K562 (cell line): ENCODE measurements around the gene EIF5. TPM values are rescaled to one million over a fixed set of nuclear protein-coding genes. Genes with fewer than 3 reads are reported as not detected.
A peak's percentile ranks its signal among the peaks of the same experiment; 100 is the strongest.

Experiments
- ATF1 ChIP-seq, 2 experiments: fragments of 450-650 bp in 1 of 2; IDR thresholded peaks; 2 replicates each; pipeline ENCODE4 v1.6.1; 2016; ENCODE audit warnings: missing compliant biosample characterization in 1 of 2, missing genetic modification characterization in 1 of 2
- ESRRA ChIP-seq: fragments of 450-650 bp; IDR thresholded peaks from 2 replicates; pipeline ENCODE4 v1.6.1; 2014; ENCODE audit warnings: low read depth, mild to moderate bottlenecking, moderate library complexity, borderline replicate concordance
- FOS ChIP-seq: IDR thresholded peaks from 3 replicates; pipeline ENCODE4 v1.6.1; 2011; ENCODE audit not compliant: insufficient read length; ENCODE audit errors: extremely low read depth
- HDAC3 ChIP-seq: fragments of 450-650 bp; IDR thresholded peaks from 2 replicates; pipeline ENCODE4 v1.6.1; 2018; ENCODE audit warnings: borderline replicate concordance, mild to moderate bottlenecking, moderate library complexity; ENCODE audit not compliant: partially characterized antibody
- HEY1 ChIP-seq: fragments of 250-450 bp; sonication (Bioruptor Pico); IDR thresholded peaks from 2 replicates; pipeline ENCODE4 v1.5.0; 2020; ENCODE audit warnings: mild to moderate bottlenecking, moderate library complexity, borderline replicate concordance
- MAFF ChIP-seq: IDR thresholded peaks from 2 replicates; pipeline ENCODE4 v1.6.1; 2012; ENCODE audit warnings: low read length, improper control_type of control experiment
- MTA3 ChIP-seq: fragments of 450-650 bp; formaldehyde crosslinking; IDR thresholded peaks from 2 replicates; pipeline ENCODE4 v1.6.1; 2017; ENCODE audit warnings: mild to moderate bottlenecking, borderline replicate concordance
- TAF9B ChIP-seq: fragments of 450-650 bp; IDR thresholded peaks from 2 replicates; pipeline ENCODE4 v1.6.1; 2018; ENCODE audit warnings: mild to moderate bottlenecking; ENCODE audit not compliant: partially characterized antibody
- ZBTB40 ChIP-seq, 2 experiments: fragments of 450-650 bp in 1 of 2; sonication (generic) in 1 of 2; formaldehyde crosslinking in 1 of 2; IDR thresholded peaks; 2 replicates each; pipeline versions ENCODE4 v1.7.1 to v1.9.0; 2016 to 2022; ENCODE audit warnings: inconsistent platforms in 1 of 2, mild to moderate bottlenecking in 1 of 2, missing genetic modification reagents in 1 of 2
- ZBTB7A ChIP-seq: IDR thresholded peaks from 2 replicates; pipeline ENCODE4 v1.6.1; 2011; ENCODE audit warnings: low read depth, mild to moderate bottlenecking, low read length, moderate library complexity, borderline replicate concordance; ENCODE audit not compliant: control insufficient read depth
- ZZZ3 ChIP-seq: fragments of 450-650 bp; IDR thresholded peaks from 2 replicates; pipeline ENCODE4 v1.6.1; 2016; ENCODE audit warnings: antibody characterized with exemption, mild to moderate bottlenecking, moderate library complexity
- polyA plus RNA-seq, 8 experiments: library from polyadenylated mRNA; depleted of rRNA in 4 of 8; stranded (reverse) in 5 of 8; unstranded in 3 of 8; fragments of >200 nt; fragmentation: Nextera tagmentation in 2 of 8; fragmentation: Illumina TruSeq in 1 of 8; extraction: Ambion mirVana in 2 of 8; extraction: Trizol in 1 of 8; gene quantifications; 2 replicates each; pipeline versions ENCODE4 v1.2.1 to v1.2.3, GENCODE V29; 2011 to 2014; ENCODE audit warnings: inconsistent platforms in 1 of 8, missing spikeins in 1 of 8
- total RNA-seq, 7 experiments: library from RNA; depleted of rRNA in 6 of 7; stranded (reverse); fragments of >200 nt in 6 of 7; fragmentation: Illumina TruSeq in 2 of 7; extraction: Trizol in 2 of 7; gene quantifications; 2 replicates each; pipeline versions ENCODE4 v1.2.1 to v1.2.3, GENCODE V29; 2011 to 2021; ENCODE audit warnings: low replicate concordance in 1 of 7
- TF ChIP-seq, protein P1 (sequence below): sonication (generic); formaldehyde crosslinking; IDR thresholded peaks from 2 replicates; pipeline ENCODE4 v1.8.1; 2023; ENCODE audit warnings: mild to moderate bottlenecking, missing genetic modification reagents
- TF ChIP-seq, protein P2 (sequence below): fragments of 450-650 bp; formaldehyde crosslinking; conservative IDR thresholded peaks from 2 replicates; pipeline ENCODE4 v1.4.0; 2022; ENCODE audit warnings: mild to moderate bottlenecking, missing genetic modification characterization

EIF5 gene
- total and polyA plus RNA-seq, 9 of the 15 experiments (the other 6 are each of a cell fraction or from before 2014, with no cell fraction given) = 92.7 to 442 (median 190) TPM

DNA sequence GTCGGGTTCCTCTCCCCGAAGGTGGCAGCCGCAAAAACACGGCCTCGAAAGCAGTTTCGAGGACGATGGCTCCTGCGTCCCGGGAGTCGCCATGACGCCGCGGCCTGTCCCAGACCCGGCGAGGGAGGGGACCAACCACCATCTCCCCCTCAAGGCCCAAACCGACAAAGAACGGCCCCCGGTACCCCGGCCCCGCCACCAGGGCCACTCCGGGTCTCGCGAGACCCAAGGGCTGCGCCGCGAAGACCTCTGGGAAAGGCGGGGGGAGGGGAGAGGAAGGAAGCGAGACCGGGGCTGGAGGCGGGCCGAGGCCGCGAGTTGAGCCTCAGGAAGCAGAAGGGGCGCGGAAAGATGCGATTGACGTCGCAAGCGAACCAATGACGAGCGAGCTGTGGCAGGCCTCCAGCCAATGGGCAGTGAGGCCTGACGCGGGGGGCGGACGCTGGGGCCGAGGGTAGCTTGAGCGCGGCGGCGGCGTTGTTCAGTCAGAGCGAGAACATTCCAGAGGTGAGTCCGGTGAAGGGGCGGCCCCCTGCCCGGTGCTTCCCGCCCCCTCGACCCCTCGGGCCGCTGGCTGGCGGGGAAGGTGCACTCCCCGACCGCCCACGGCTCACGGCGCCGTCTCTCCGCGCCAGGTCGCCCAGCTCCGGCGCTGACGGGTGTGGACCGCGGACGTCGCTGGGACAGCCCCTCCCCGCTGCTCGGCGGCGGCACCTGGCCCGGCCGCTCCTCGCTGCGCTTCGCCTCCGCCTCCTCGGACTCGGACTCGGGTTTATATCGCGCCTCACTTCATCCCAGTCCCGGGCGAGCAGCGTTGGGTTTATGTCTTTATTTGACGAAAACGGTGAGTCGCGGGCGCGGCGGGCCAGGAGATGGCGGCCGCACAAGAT is at the start of gene EIF5 (continued):
- TF ChIP-seq FOS (peak; percentile 96), ZBTB40 (IDR thresholded peaks at IDR 0.05) (peak; percentile 80), ZBTB40 (CRISPR knock-in tag; IDR thresholded peaks at IDR 0.05) (no peak), ATF1 (CRISPR knock-in tag; IDR thresholded peaks at IDR 0.05) (peak; percentile 36; the same call in 1 of the 2 replicates), ATF1 (tag; IDR thresholded peaks at IDR 0.05) (peak; percentile 80), MAFF (peak; percentile 62; the same call in 1 of the 2 replicates), HDAC3 (peak; percentile 59), HEY1 (CRISPR knock-in tag) (no peak), ESRRA (0 out of 2 replicates have a peak, but pooled peaks have one; percentile 12), TAF9B (peak; percentile 78), MTA3 (peak; percentile 93), ZZZ3 (0 out of 2 replicates have a peak, but pooled peaks have one; percentile 54), ZBTB7A (peak; percentile 76; the same call in 1 of the 2 replicates)
- TF ChIP-seq, protein P1, sequence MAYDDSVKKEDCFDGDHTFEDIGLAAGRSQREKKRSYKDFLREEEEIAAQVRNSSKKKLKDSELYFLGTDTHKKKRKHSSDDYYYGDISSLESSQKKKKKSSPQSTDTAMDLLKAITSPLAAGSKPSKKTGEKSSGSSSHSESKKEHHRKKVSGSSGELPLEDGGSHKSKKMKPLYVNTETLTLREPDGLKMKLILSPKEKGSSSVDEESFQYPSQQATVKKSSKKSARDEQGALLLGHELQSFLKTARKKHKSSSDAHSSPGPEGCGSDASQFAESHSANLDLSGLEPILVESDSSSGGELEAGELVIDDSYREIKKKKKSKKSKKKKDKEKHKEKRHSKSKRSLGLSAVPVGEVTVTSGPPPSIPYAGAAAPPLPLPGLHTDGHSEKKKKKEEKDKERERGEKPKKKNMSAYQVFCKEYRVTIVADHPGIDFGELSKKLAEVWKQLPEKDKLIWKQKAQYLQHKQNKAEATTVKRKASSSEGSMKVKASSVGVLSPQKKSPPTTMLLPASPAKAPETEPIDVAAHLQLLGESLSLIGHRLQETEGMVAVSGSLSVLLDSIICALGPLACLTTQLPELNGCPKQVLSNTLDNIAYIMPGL (CRISPR knock-in tag) = no peak
- TF ChIP-seq, protein P2, sequence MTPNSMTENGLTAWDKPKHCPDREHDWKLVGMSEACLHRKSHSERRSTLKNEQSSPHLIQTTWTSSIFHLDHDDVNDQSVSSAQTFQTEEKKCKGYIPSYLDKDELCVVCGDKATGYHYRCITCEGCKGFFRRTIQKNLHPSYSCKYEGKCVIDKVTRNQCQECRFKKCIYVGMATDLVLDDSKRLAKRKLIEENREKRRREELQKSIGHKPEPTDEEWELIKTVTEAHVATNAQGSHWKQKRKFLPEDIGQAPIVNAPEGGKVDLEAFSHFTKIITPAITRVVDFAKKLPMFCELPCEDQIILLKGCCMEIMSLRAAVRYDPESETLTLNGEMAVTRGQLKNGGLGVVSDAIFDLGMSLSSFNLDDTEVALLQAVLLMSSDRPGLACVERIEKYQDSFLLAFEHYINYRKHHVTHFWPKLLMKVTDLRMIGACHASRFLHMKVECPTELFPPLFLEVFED (CRISPR knock-in tag) = no peak
